HUES6 (cell line): ENCODE results near the gene CDC42EP5.
A peak's percentile ranks its signal among the peaks of the same experiment; 100 is the strongest.

ENCODE experiments used
- H3K27ac ChIP-seq: 2 replicates; pipeline ENCODE4 v1.7.0; 2013; ENCODE audit warnings: low read depth, mild to moderate bottlenecking, low read length, inconsistent platforms
- H3K27me3 ChIP-seq: 2 replicates; pipeline ENCODE4 v1.6.1; 2013; ENCODE audit warnings: low read length; ENCODE audit not compliant: control insufficient read depth, insufficient read depth
- H3K36me3 ChIP-seq: 2 replicates; pipeline ENCODE4 v1.6.1; 2013; ENCODE audit warnings: low read length; ENCODE audit not compliant: control insufficient read depth, insufficient read depth
- H3K4me1 ChIP-seq: 2 replicates; pipeline ENCODE4 v1.6.1; 2013; ENCODE audit warnings: low read length; ENCODE audit not compliant: control insufficient read depth, insufficient read depth
- H3K4me3 ChIP-seq: 2 replicates; pipeline ENCODE4 v1.5.1; 2013; ENCODE audit warnings: low read depth, low read length
- H3K9ac ChIP-seq: one replicate; pipeline ENCODE4 v1.6.1; 2013; ENCODE audit warnings: mild to moderate bottlenecking, low read length
- H3K9me3 ChIP-seq: 2 replicates; pipeline ENCODE4 v1.6.1; 2013; ENCODE audit warnings: low read depth, low read length; ENCODE audit not compliant: control insufficient read depth, insufficient read depth

The CDC42EP5 gene

GRCh38 chr19:54485851-54486250 lies 12.8 kb upstream of the CDC42EP5 start:
- H3K36me3 ChIP-seq: no peaks in the 10 kb centered on the region
- H3K4me1 ChIP-seq: peaks cover 4% of the 10 kb centered on the region; the same call in 1 of the 2 replicates
- no peak overlapping the region for H3K9ac ChIP-seq
- H3K27ac ChIP-seq: no peak overlapping the region
- peaks cover 17% of the 10 kb centered on the region for H3K27me3 ChIP-seq
- no peak overlapping the region for H3K4me3 ChIP-seq
- no peaks in the 10 kb centered on the region; the same call in 1 of the 2 replicates for H3K9me3 ChIP-seq

- no peak overlapping the region for H3K9ac ChIP-seq
- H3K27ac ChIP-seq: no peak overlapping the region
- H3K4me1 ChIP-seq: no peaks in the 10 kb centered on the region; the same call in 1 of the 2 replicates
- no peaks in the 10 kb centered on the region for H3K36me3 ChIP-seq
- no peak overlapping the region for H3K4me3 ChIP-seq
- H3K27me3 ChIP-seq: peaks cover 3% of the 10 kb centered on the region; the same call in 1 of the 2 replicates
- no peaks in the 10 kb centered on the region; the same call in 1 of the 2 replicates for H3K9me3 ChIP-seq
Measured at GRCh38 chr19:54484451-54484850, 11.4 kb upstream of the CDC42EP5 start.

GRCh38 chr19:54482889-54483288 lies 9.8 kb upstream of the CDC42EP5 start:
- H3K4me1 ChIP-seq: no peaks in the 10 kb centered on the region
- H3K36me3 ChIP-seq: no peaks in the 10 kb centered on the region
- H3K9me3 ChIP-seq: no peaks in the 10 kb centered on the region
- H3K27ac ChIP-seq: no peak overlapping the region
- H3K4me3 ChIP-seq: no peak overlapping the region
- no peaks in the 10 kb centered on the region for H3K27me3 ChIP-seq
- no peak overlapping the region for H3K9ac ChIP-seq

DNA sequence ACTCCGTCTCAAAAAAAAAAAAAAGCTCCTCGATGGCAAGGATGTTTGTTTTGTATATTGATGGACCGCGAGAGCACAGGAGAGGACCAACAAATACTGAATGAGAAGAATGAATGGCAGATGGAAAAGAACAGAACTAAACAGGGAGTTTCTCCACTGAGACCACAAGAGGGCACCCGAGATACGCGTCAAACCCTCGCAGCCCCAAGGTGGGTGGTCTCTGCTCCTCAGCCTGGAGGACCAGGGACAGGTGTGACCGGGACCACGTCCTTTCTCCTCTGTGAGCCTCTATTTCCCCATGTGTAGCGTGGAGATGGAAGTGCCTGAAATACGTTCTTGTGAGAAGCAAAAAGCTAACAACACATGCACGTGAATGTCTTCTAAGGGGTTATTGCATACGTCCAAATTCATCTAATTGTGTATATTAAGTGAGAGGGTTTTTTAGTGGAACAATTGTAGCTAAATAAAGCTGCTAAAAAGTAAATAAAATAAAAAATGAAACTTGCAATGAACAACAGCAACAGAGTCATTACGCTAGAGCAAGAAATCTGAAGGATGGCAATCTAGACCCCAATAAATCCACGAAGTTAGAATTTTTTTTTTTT lies 8.3 kb upstream of the CDC42EP5 start:
- H3K9ac ChIP-seq: no peak overlapping the region
- H3K4me1 ChIP-seq: no peaks in the 10 kb centered on the region
- no peak overlapping the region for H3K27ac ChIP-seq
- H3K4me3 ChIP-seq: no peak overlapping the region
- no peaks in the 10 kb centered on the region for H3K9me3 ChIP-seq
- H3K36me3 ChIP-seq: no peaks in the 10 kb centered on the region
- H3K27me3 ChIP-seq: no peaks in the 10 kb centered on the region

DNA sequence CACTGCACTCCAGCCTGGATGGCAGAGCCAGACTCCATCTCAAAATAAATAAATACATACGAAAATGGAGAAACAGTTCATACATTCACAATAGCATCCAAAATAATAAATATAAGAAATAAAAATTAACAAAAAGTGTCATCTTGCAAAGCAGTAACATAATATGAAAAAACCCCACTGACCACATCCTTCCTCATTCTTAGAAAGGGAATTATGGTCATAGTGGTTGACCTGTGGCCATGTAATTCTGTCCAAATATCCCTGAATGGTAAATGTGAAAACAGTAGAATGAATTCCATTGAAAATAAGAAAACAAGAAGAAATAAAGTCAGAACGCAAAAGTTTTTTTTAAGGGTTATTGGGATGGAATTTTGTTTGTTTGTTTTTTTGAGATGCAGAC lies 7.0 kb upstream of the CDC42EP5 start:
- H3K9me3 ChIP-seq: no peaks in the 10 kb centered on the region
- H3K4me1 ChIP-seq: no peaks in the 10 kb centered on the region
- H3K27me3 ChIP-seq: no peaks in the 10 kb centered on the region
- H3K4me3 ChIP-seq: no peak overlapping the region
- no peak overlapping the region for H3K9ac ChIP-seq
- no peaks in the 10 kb centered on the region for H3K36me3 ChIP-seq
- H3K27ac ChIP-seq: no peak overlapping the region

GRCh38 chr19:54478677-54479266 lies 5.7 kb upstream of the CDC42EP5 start:
- Histone ChIP-seq H3K27ac (no peak overlapping the region), H3K9ac (no peak overlapping the region), H3K36me3 (no peaks in the 10 kb centered on the region), H3K9me3 (no peaks in the 10 kb centered on the region), H3K4me1 (peaks cover 2% of the 10 kb centered on the region; the same call in 1 of the 2 replicates), H3K4me3 (no peak overlapping the region), H3K27me3 (peaks cover 2% of the 10 kb centered on the region; the same call in 1 of the 2 replicates)

DNA sequence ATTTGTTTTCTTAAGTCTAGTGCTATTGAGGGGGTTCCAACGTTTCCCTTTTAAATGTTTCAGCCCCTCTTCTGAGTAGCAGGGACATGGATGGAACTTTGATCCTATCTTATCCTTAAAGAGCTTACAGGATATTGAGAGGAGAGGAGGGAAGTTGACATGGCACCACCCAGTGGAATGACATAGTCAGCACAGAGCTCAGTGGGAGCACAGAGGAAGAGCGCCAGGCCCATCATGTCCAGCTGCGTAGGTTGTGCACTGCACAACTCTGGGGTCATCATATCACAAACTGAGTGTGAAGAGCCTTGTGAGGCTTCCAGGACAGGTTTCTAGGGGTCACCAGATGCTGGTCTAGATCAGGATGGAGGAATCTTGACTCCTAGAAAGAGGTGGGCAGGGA lies 4.6 kb upstream of the CDC42EP5 start:
- Histone ChIP-seq H3K27ac (no peak overlapping the region), H3K9me3 (no peaks in the 10 kb centered on the region), H3K9ac (no peak overlapping the region), H3K36me3 (no peaks in the 10 kb centered on the region), H3K4me1 (peaks cover 9% of the 10 kb centered on the region), H3K27me3 (peaks cover 7% of the 10 kb centered on the region), H3K4me3 (no peak overlapping the region)

DNA sequence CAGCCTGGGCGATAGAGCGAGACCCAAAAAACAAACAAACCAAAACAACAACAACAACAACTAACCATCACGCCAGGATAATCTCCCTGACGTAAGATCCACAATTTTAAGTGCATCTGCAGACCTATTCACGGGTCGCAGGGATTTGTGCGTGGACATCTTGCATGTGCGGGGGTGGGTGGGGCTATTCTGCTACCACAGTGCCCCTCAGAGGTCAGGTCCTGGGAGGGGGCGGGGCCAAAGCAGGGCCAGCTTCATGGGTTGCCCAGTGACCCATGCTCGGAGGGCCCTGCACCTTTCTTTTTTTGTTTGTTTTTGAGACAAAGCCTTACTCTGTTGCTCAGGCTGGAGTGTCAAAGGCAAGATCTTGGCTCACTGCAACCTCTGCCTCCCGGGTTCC lies 2.6 kb upstream of the CDC42EP5 start:
- Histone ChIP-seq H3K4me3 (no peak overlapping the region), H3K36me3 (no peaks in the 10 kb centered on the region), H3K4me1 (peaks cover 9% of the 10 kb centered on the region), H3K27me3 (peaks cover 16% of the 10 kb centered on the region), H3K9ac (no peak overlapping the region), H3K9me3 (no peaks in the 10 kb centered on the region), H3K27ac (no peak overlapping the region)

DNA sequence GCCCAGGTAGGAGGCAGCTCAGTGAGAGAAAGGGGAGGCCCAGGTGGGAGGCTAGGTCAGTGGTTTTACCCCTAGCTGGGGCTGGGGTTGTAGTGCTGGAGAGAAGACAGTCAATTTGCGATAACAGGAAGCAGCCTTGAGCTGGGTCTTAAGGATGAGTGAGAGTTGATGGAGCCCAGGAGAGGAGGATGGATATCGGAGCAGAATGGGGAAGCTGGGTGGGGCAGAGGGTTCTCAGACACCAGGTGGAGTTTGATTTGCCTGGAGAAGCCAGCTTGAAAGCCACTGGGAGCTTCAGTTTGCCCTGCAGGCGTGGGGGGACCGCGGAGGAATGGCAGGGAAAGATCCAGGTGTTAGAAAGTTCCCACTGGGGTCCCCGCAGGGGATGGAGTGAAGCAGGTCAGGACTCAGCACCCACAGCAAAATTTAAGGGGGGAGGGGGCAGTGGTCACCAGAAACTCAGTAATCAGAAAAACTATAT lies 836 bp upstream of the CDC42EP5 start:
- H3K36me3 ChIP-seq: no peaks in the 10 kb centered on the region
- no peaks in the 10 kb centered on the region for H3K9me3 ChIP-seq
- H3K27me3 ChIP-seq: peaks cover 32% of the 10 kb centered on the region
- H3K9ac ChIP-seq: no peak overlapping the region
- no peak overlapping the region for H3K4me3 ChIP-seq
- H3K27ac ChIP-seq: no peak overlapping the region
- peaks cover 16% of the 10 kb centered on the region for H3K4me1 ChIP-seq

DNA sequence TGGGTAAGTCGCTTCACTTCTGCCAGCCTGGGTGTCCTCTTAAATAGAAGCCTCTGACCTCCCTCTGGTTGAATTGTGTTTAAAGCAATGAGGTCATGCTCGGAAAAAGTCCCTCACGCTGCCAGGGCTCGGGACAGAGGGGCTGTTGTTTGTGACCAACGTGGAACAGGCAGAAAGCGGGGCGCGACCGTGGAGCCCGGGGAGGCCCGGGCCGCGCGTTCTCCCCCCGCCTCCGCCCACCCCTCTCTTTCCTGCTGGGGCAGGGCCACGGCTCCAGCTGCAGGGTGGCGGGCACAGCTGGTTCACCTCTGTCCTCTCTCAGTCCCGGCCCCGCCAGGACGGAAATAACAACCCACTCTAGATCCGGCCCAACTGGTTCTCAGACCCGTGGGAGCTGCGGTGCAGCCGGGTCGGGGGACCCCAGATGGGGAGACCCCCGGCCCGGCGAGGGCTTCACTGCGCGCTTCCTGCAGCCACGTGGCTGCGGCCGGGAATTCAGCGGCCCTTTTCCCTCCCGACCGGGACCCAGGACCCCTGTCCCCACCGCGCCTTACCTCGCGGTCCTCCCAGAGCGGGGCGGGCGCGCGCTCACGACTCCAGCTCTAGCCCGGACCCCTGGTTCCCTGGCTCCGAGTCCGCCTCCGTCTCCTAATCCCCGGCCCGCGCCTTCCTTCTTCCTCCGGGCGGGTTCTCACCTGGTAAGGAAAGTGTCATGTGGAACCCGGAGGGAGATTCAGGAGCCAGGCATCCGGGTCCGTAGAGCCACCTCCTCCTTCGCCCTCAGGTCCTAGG lies 1.9 kb downstream of the CDC42EP5 start:
- Histone ChIP-seq H3K36me3 (no peaks in the 10 kb centered on the region), H3K27ac (no peak overlapping the region), H3K9ac (peak overlapping the region; percentile 52), H3K4me1 (peaks cover 16% of the 10 kb centered on the region), H3K27me3 (peaks cover 38% of the 10 kb centered on the region), H3K4me3 (peak overlapping the region; percentile 57), H3K9me3 (no peaks in the 10 kb centered on the region)
